ENCODE measurements around the gene TMEM62. TPM values are rescaled to one million over a fixed set of nuclear protein-coding genes. Genes with fewer than 3 reads are reported as not detected.

TMEM62 gene
- total and polyA plus RNA-seq, 10 of the 15 experiments (the other 5 are each of a cell fraction or from before 2014, with no cell fraction given) = 7.0 to 26.8 (median 14.9) TPM

DNA sequence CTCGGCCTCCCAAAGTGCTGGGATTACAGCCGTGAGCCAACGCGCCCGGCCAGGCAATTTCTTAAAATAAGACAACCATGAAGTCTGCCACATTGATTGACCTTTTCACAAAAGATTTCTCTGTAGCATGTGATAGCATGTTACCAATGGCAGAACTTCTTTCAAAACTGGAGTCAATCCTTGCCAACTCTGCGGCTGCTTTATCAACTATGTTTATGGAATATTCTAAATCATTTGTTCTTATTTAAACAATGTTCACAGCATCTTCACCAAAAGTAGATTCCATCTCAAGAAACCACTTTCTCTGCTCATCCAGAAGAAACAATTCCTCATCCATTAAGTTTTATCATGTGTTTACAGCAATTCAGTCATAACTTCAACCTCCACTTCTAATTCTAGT, 37.0 kb upstream of the TMEM62 start (continued):
- TF ChIP-seq, protein P1, sequence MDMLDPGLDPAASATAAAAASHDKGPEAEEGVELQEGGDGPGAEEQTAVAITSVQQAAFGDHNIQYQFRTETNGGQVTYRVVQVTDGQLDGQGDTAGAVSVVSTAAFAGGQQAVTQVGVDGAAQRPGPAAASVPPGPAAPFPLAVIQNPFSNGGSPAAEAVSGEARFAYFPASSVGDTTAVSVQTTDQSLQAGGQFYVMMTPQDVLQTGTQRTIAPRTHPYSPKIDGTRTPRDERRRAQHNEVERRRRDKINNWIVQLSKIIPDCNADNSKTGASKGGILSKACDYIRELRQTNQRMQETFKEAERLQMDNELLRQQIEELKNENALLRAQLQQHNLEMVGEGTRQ (IDR thresholded peaks at IDR 0.05; ENCODE audit: borderline replicate concordance, low read depth, low read length) = no peak
- TF ChIP-seq CREB1 (IDR thresholded peaks at IDR 0.05; ENCODE audit: low read depth) = no peak
- TF ChIP-seq, protein P2, sequence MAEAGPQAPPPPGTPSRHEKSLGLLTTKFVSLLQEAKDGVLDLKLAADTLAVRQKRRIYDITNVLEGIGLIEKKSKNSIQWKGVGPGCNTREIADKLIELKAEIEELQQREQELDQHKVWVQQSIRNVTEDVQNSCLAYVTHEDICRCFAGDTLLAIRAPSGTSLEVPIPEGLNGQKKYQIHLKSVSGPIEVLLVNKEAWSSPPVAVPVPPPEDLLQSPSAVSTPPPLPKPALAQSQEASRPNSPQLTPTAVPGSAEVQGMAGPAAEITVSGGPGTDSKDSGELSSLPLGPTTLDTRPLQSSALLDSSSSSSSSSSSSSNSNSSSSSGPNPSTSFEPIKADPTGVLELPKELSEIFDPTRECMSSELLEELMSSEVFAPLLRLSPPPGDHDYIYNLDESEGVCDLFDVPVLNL (IDR thresholded peaks at IDR 0.05; ENCODE audit: low read depth, low read length) = no peak
- no peak for TF ChIP-seq RB1 (IDR thresholded peaks at IDR 0.05; ENCODE audit: borderline replicate concordance)
- no peak for TF ChIP-seq ZNF384 (IDR thresholded peaks at IDR 0.05; ENCODE audit: borderline replicate concordance, low read depth, low read length)

DNA sequence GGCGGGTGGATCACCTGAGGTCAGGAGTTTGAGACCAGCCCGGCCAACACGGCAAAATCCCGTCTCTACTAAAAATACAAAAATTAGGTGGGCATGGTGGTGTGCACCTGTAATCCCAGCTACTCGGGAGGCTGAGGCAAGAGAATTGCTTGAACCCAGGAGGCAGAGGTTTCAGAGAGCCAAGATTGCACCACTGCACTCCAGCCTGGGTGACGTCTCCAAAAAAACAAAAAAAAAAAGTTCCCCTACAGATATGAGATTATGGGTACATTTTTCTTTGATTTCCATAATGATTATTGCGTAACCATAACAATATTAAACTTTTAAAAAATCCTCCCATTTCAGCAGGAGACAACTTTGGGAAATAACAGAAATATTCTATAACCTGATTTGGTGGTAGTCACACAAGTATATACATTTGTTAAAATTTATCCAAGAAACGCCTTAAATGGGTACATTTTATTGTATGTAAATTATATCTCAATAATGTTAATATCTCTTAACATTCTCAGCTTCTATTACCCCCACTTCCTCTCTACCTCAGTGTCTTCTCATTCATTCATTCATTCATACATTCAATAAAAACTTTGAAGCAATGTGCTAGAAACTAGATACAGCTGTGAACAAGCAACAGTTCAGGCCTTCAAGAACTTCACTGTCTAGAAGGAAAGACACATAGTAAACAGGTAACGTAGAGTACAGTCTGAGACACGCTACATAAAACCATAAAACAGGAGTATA, 34.1 kb upstream of the TMEM62 start:
- Histone ChIP-seq H3K36me3 (ENCODE audit: control insufficient read depth in 2 of 2, insufficient read depth in 2 of 2, low read length in 1 of 2) (peaks cover 0 to 5% of the 10 kb centered on the region in 2 experiments; a peak in 2 of 4 replicates), H3K9me3 (replicated peaks; ENCODE audit: control insufficient read depth, insufficient read depth, low read length) (no peaks in the 10 kb centered on the region), H3K27me3 (replicated peaks in 1 of 2; ENCODE audit: control insufficient read depth in 2 of 2, insufficient read depth in 2 of 2, low read length in 1 of 2) (no peaks in the 10 kb centered on the region), H3K9ac (ENCODE audit: control insufficient read depth, insufficient read depth, low read length) (no peak overlapping the region), H4K20me1 (ENCODE audit: control insufficient read depth, insufficient read depth) (no peaks in the 10 kb centered on the region), H2AFZ (ENCODE audit: control insufficient read depth, low read depth, low read length) (no peak overlapping the region), H3K4me2 (ENCODE audit: control insufficient read depth, insufficient read depth) (no peak overlapping the region), H3K4me1 (ENCODE audit: control insufficient read depth, insufficient read depth, low read length) (no peaks in the 10 kb centered on the region), H3K27ac (ENCODE audit: control insufficient read depth, insufficient read depth) (no peak overlapping the region), H3K79me2 (ENCODE audit: control insufficient read depth, insufficient read depth, low read length) (peaks cover 30% of the 10 kb centered on the region), H3K4me3 (no peak overlapping the region)
- DNase-seq (ENCODE audit: low read depth, low spot score) (no peak), FAIRE-seq (no peak), ATAC-seq (no peak)
- 99% methylated on average over 10 of the region's 10 CpGs for WGBS (ENCODE audit: insufficient coverage, insufficient replicate concordance, low lambda C conversion rate, missing lambda C conversion rate)
- in situ Hi-C loops (cut with MboI) = no loop called here
- TF ChIP-seq HCFC1 (IDR thresholded peaks at IDR 0.05; ENCODE audit: low read length) (no peak), ZNF24 (IDR thresholded peaks at IDR 0.05) (peak; percentile 68; the same call in 1 of the 2 replicates), JUND (IDR thresholded peaks at IDR 0.05; ENCODE audit: low read depth, low read length) (no peak), MEF2A (IDR thresholded peaks at IDR 0.05; ENCODE audit: insufficient read depth, low read depth, low read length) (no peak)
- TF ChIP-seq, protein P3, sequence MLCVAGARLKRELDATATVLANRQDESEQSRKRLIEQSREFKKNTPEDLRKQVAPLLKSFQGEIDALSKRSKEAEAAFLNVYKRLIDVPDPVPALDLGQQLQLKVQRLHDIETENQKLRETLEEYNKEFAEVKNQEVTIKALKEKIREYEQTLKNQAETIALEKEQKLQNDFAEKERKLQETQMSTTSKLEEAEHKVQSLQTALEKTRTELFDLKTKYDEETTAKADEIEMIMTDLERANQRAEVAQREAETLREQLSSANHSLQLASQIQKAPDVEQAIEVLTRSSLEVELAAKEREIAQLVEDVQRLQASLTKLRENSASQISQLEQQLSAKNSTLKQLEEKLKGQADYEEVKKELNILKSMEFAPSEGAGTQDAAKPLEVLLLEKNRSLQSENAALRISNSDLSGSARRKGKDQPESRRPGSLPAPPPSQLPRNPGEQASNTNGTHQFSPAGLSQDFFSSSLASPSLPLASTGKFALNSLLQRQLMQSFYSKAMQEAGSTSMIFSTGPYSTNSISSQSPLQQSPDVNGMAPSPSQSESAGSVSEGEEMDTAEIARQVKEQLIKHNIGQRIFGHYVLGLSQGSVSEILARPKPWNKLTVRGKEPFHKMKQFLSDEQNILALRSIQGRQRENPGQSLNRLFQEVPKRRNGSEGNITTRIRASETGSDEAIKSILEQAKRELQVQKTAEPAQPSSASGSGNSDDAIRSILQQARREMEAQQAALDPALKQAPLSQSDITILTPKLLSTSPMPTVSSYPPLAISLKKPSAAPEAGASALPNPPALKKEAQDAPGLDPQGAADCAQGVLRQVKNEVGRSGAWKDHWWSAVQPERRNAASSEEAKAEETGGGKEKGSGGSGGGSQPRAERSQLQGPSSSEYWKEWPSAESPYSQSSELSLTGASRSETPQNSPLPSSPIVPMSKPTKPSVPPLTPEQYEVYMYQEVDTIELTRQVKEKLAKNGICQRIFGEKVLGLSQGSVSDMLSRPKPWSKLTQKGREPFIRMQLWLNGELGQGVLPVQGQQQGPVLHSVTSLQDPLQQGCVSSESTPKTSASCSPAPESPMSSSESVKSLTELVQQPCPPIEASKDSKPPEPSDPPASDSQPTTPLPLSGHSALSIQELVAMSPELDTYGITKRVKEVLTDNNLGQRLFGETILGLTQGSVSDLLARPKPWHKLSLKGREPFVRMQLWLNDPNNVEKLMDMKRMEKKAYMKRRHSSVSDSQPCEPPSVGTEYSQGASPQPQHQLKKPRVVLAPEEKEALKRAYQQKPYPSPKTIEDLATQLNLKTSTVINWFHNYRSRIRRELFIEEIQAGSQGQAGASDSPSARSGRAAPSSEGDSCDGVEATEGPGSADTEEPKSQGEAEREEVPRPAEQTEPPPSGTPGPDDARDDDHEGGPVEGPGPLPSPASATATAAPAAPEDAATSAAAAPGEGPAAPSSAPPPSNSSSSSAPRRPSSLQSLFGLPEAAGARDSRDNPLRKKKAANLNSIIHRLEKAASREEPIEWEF (IDR thresholded peaks at IDR 0.05; ENCODE audit: insufficient replicate concordance, low read depth, low read length) = no peak
- BruUV-seq (replicated peaks) = no TSS peak
- intact Hi-C loops (cut with micrococcal nuclease; ENCODE audit: unreplicated experiment) = no loop called here
- ChIA-PET POLR2A (no interaction called here), SMC1A (ENCODE audit: uncharacterized antibody, unreplicated experiment) (interaction anchor here (1.1 kb wide), 1 partner anchor 23 kb away, joined by 3 read pairs; no protein-coding TSS in a partner anchor), CTCF (no interaction called here), RAD21 (ENCODE audit: unreplicated experiment) (no interaction called here)

All from GM12878 (cell line).